Bronchial epithelial cell (primary cell): ENCODE measurements around the gene SYNGR3. TPM values are rescaled to one million over a fixed set of nuclear protein-coding genes. Genes with fewer than 3 reads are reported as not detected.

Source experiments
- DNase-seq: peaks from one replicate; pipeline ENCODE4 v3.0.0-alpha.2; 2010; ENCODE audit warnings: low read depth
- FAIRE-seq: peaks from 2 replicates; lab custom pipeline; 2011; peaks lifted over from hg19 to GRCh38; lab: Jason Lieb, UNC
- H3K27me3 ChIP-seq: 2 replicates; pipeline ENCODE4 v1.5.1; 2011; ENCODE audit warnings: low read length; ENCODE audit not compliant: control insufficient read depth, insufficient read depth
- H3K36me3 ChIP-seq: 2 replicates; pipeline ENCODE4 v1.5.1; 2011; ENCODE audit warnings: low read length; ENCODE audit not compliant: control insufficient read depth, insufficient read depth
- H3K4me3 ChIP-seq: 2 replicates; pipeline ENCODE4 v1.5.1; 2011; ENCODE audit warnings: mild to moderate bottlenecking, low read depth, low read length, control low read depth
- CTCF ChIP-seq: IDR thresholded peaks from 2 replicates; pipeline ENCODE4 v1.5.1; 2011; ENCODE audit warnings: mild to moderate bottlenecking, moderate library complexity, low read length, control low read depth, inconsistent platforms; ENCODE audit not compliant: insufficient read depth, severe bottlenecking
- total RNA-seq: library from RNA; depleted of rRNA; stranded (reverse); fragments of >200 nt; gene quantifications from 2 replicates; pipeline ENCODE4 v1.2.1, GENCODE V29; 2014

SYNGR3 gene
- total RNA-seq, 1 donor from 2014 or later = 2.9 TPM

GRCh38 chr16:2040787-2041522 lies 51.2 kb downstream of the SYNGR3 start:
- H3K4me3 ChIP-seq = no peak overlapping the region
- no peaks in the 10 kb centered on the region for H3K27me3 ChIP-seq
- DNase-seq (peak; percentile 85), FAIRE-seq (no peak)
- TF ChIP-seq CTCF = no peak
- peaks cover 2% of the 10 kb centered on the region for H3K36me3 ChIP-seq

- FAIRE-seq (no peak), DNase-seq (no peak)
- Histone ChIP-seq H3K36me3 (no peaks in the 10 kb centered on the region), H3K27me3 (no peaks in the 10 kb centered on the region), H3K4me3 (no peak overlapping the region)
- no peak for TF ChIP-seq CTCF
These were observed 52.6 kb downstream of the SYNGR3 start for GRCh38 chr16:2042171-2042985.

GRCh38 chr16:2042986-2043666 lies 53.4 kb downstream of the SYNGR3 start:
- no peak for TF ChIP-seq CTCF
- H3K4me3 ChIP-seq = no peak overlapping the region
- FAIRE-seq = no peak
- no peaks in the 10 kb centered on the region for H3K27me3 ChIP-seq
- DNase-seq = peak; percentile 30
- H3K36me3 ChIP-seq = no peaks in the 10 kb centered on the region

Other genes with a start within 250 kb of the SYNGR3 start
- gene NME3, start 218.4 kb upstream of the SYNGR3 start, total RNA-seq = 48.5 and 56.9 TPM in 2 replicates
- 5.8 and 6.1 TPM in 2 replicates for gene EME2, start 217.2 kb upstream of the SYNGR3 start, total RNA-seq
- 71.3 and 74.8 TPM in 2 replicates for gene MRPS34, start 216.8 kb upstream of the SYNGR3 start, total RNA-seq
- gene SPSB3, start 207.4 kb upstream of the SYNGR3 start, total RNA-seq = 35.5 and 48.2 TPM in 2 replicates
- gene NUBP2, start 207.0 kb upstream of the SYNGR3 start, total RNA-seq = 60.2 and 82.9 TPM in 2 replicates
- gene IGFALS, start 196.3 kb upstream of the SYNGR3 start, total RNA-seq = under 0.01 TPM in 1 of 2 replicates, not detected in the other
- 60.0 and 91.8 TPM in 2 replicates for gene HAGH, start 163.1 kb upstream of the SYNGR3 start, total RNA-seq
- 61.6 and 61.9 TPM in 2 replicates for gene FAHD1, start 162.8 kb upstream of the SYNGR3 start, total RNA-seq
- 0.26 TPM in 1 of 2 replicates, not detected in the other for gene MEIOB, start 117.8 kb upstream of the SYNGR3 start, total RNA-seq
- gene HS3ST6, start 71.6 kb upstream of the SYNGR3 start, total RNA-seq = 2.2 TPM in 1 of 2 replicates, not detected in the other
- 2.9 and 6.0 TPM in 2 replicates for gene MSRB1, start 46.8 kb upstream of the SYNGR3 start, total RNA-seq
- under 0.01 and 0.13 TPM in 2 replicates for gene RPL3L, start 35.3 kb upstream of the SYNGR3 start, total RNA-seq
- gene NDUFB10, start 30.4 kb upstream of the SYNGR3 start, total RNA-seq = 115 and 219 TPM in 2 replicates
- gene RPS2, start 25.1 kb upstream of the SYNGR3 start, total RNA-seq = 5,082 and 6,563 TPM in 2 replicates
- not detected in 2 replicates for gene RNF151, start 23.1 kb upstream of the SYNGR3 start, total RNA-seq
- 38.5 and 44.5 TPM in 2 replicates for gene TBL3, start 17.9 kb upstream of the SYNGR3 start, total RNA-seq
- 1.6 and 2.0 TPM in 2 replicates for gene NOXO1, start 8.5 kb upstream of the SYNGR3 start, total RNA-seq
- gene GFER, start 5.8 kb upstream of the SYNGR3 start, total RNA-seq = 16.1 and 18.4 TPM in 2 replicates
- gene ZNF598, start 19.9 kb downstream of the SYNGR3 start, total RNA-seq = 26.3 and 31.9 TPM in 2 replicates
- gene NPW, start 29.8 kb downstream of the SYNGR3 start, total RNA-seq = 0.13 TPM in 1 of 2 replicates, not detected in the other
- 15.8 and 20.1 TPM in 2 replicates for gene NHERF2, start 36.9 kb downstream of the SYNGR3 start, total RNA-seq
- 18.6 and 44.0 TPM in 2 replicates for gene NTHL1, start 57.9 kb downstream of the SYNGR3 start, total RNA-seq
- 25.0 and 34.7 TPM in 2 replicates for gene TSC2, start 58.0 kb downstream of the SYNGR3 start, total RNA-seq
- gene PKD1, start 145.9 kb downstream of the SYNGR3 start, total RNA-seq = 56.1 and 114 TPM in 2 replicates
- gene RAB26, start 158.7 kb downstream of the SYNGR3 start, total RNA-seq = 0.26 and 0.90 TPM in 2 replicates
- 47.4 and 50.2 TPM in 2 replicates for gene TRAF7, start 165.8 kb downstream of the SYNGR3 start, total RNA-seq
- gene CASKIN1, start 206.6 kb downstream of the SYNGR3 start, total RNA-seq = under 0.01 and 1.8 TPM in 2 replicates
- gene MLST8, start 215.5 kb downstream of the SYNGR3 start, total RNA-seq = 10.9 and 11.6 TPM in 2 replicates
- gene BRICD5, start 220.9 kb downstream of the SYNGR3 start, total RNA-seq = 0.53 and 1.2 TPM in 2 replicates
- gene PGP, start 224.9 kb downstream of the SYNGR3 start, total RNA-seq = 9.1 and 9.5 TPM in 2 replicates
- gene E4F1, start 233.6 kb downstream of the SYNGR3 start, total RNA-seq = 26.6 and 34.4 TPM in 2 replicates
- under 0.01 and 0.64 TPM in 2 replicates for gene DNASE1L2, start 246.5 kb downstream of the SYNGR3 start, total RNA-seq